GM19351 (cell line): ENCODE measurements around the gene ODF4.
"Not testable (repeated sequence)": the region's sequence is repeated elsewhere in the genome, so short reads cannot be mapped to it uniquely, and the experiment has no call there.

Experiments
- ATAC-seq: cut with Tn5 transposase; IDR thresholded peaks from one replicate; pipeline ENCODE4 v1.9.1; 2021; ENCODE audit warnings: mild to moderate bottlenecking, moderate library complexity; ENCODE audit not compliant: unreplicated experiment

Gene ODF4

GRCh38 chr17:8392674-8393469 lies 53.2 kb downstream of the ODF4 start:
- ATAC-seq = no peak

GRCh38 chr17:8393470-8394231 lies 54.0 kb downstream of the ODF4 start:
- ATAC-seq = no peak

DNA sequence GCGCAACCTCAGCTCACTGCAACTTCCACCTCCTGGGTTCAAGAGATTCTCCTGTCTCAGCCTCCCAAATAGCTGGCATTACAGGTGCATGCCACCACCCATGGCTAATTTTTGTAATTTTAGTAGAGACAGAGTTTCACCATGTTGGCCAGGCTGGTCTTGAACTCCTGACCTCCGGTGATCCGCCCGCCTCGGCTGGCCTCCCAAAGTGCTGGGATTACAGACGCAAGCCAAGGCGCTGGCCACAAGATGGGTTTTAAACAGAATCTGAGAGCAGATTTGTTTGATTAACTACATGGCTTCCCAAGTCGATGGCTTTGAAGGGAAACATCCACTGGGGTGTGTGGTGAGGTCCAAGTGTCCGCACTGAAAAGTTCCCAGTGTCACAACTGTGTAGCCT lies 54.9 kb downstream of the ODF4 start:
- ATAC-seq = not testable (repeated sequence)
